Liver (tissue), 9 donors: ENCODE results near the gene MYBPC3. TPM values are rescaled to one million over a fixed set of nuclear protein-coding genes. Genes with fewer than 3 reads are reported as not detected.

Source experiments
- DNase-seq: peaks from one replicate; pipeline ENCODE4 v3.0.0-alpha.2; 2017; ENCODE audit warnings: low spot score
- H3K27ac ChIP-seq, 2 donors: one replicate each; pipeline ENCODE4 v1.7.0; 2013; ENCODE audit warnings: inconsistent platforms in 2 of 2, low read length in 2 of 2, control low read depth in 1 of 2, low read depth in 1 of 2, mild to moderate bottlenecking in 1 of 2
- H3K27me3 ChIP-seq, 4 donors: one replicate each; pipeline versions ENCODE4 v1.6.1 to v1.7.0; 2013; ENCODE audit warnings: low read length in 3 of 4, inconsistent platforms in 1 of 4, mild to moderate bottlenecking in 1 of 4, moderate library complexity in 1 of 4; ENCODE audit not compliant: control insufficient read depth in 4 of 4, insufficient read depth in 4 of 4
- H3K36me3 ChIP-seq, 4 donors: one replicate each; pipeline versions ENCODE4 v1.6.1 to v1.7.0; 2013; ENCODE audit warnings: low read length in 3 of 4, mild to moderate bottlenecking in 3 of 4, low read depth in 1 of 4, moderate library complexity in 1 of 4; ENCODE audit not compliant: control insufficient read depth in 4 of 4, insufficient read depth in 3 of 4
- H3K4me1 ChIP-seq, 4 donors: one replicate each; pipeline versions ENCODE4 v1.6.1 to v1.7.0; 2013; ENCODE audit warnings: low read length in 3 of 4, mild to moderate bottlenecking in 3 of 4, moderate library complexity in 1 of 4; ENCODE audit not compliant: control insufficient read depth in 4 of 4, insufficient read depth in 4 of 4
- H3K4me3 ChIP-seq, 3 donors: one replicate each; pipeline versions ENCODE4 v1.6.1 to v1.7.0; 2013; ENCODE audit warnings: low read length in 3 of 3, control low read depth in 1 of 3, low read depth in 1 of 3, mild to moderate bottlenecking in 1 of 3
- H3K9ac ChIP-seq, 2 donors: one replicate each; pipeline ENCODE4 v1.7.0; 2013; ENCODE audit warnings: low read length in 2 of 2, mild to moderate bottlenecking in 2 of 2, moderate library complexity in 2 of 2, control low read depth in 1 of 2, low read depth in 1 of 2
- H3K9me3 ChIP-seq, 4 donors: one replicate each; pipeline versions ENCODE4 v1.6.1 to v1.7.0; 2013; ENCODE audit warnings: low read length in 3 of 4; ENCODE audit not compliant: control insufficient read depth in 4 of 4
- EGR1 ChIP-seq, 2 donors: IDR thresholded peaks; 2 replicates each; pipeline ENCODE4 v1.6.1; 2016 to 2018; ENCODE audit warnings: antibody characterized with exemption in 2 of 2, low read depth in 2 of 2
- FOXA2 ChIP-seq: IDR thresholded peaks from 2 replicates; pipeline ENCODE4 v1.6.1; 2016; ENCODE audit warnings: antibody characterized with exemption
- GABPA ChIP-seq, 2 donors: IDR thresholded peaks in 1 of 2; conservative IDR thresholded peaks in 1 of 2; 2 replicates each; pipeline ENCODE4 v1.6.1; 2016; ENCODE audit warnings: antibody characterized with exemption in 2 of 2, mild to moderate bottlenecking in 1 of 2, moderate library complexity in 1 of 2
- HNF4G ChIP-seq: IDR thresholded peaks from 2 replicates; pipeline ENCODE4 v1.6.1; 2016; ENCODE audit warnings: antibody characterized with exemption
- JUND ChIP-seq, 2 donors: IDR thresholded peaks; 2 replicates each; pipeline ENCODE4 v1.6.1; 2016; ENCODE audit warnings: antibody characterized with exemption in 2 of 2
- RAD21 ChIP-seq, 2 donors: IDR thresholded peaks; 2 replicates each; pipeline ENCODE4 v1.6.1; 2016; ENCODE audit warnings: antibody characterized with exemption in 2 of 2, mild to moderate bottlenecking in 2 of 2
- RXRA ChIP-seq, 2 donors: IDR thresholded peaks; 2 replicates each; pipeline ENCODE4 v1.6.1; 2017 to 2018; ENCODE audit warnings: antibody characterized with exemption in 2 of 2, mild to moderate bottlenecking in 1 of 2
- TAF1 ChIP-seq: conservative IDR thresholded peaks from 2 replicates; pipeline ENCODE4 v1.6.1; 2016; ENCODE audit warnings: antibody characterized with exemption, mild to moderate bottlenecking
- YY1 ChIP-seq: IDR thresholded peaks from 2 replicates; pipeline ENCODE4 v1.6.1; 2016; ENCODE audit warnings: antibody characterized with exemption, mild to moderate bottlenecking
- WGBS: extraction: QIAGEN DNeasy Blood & Tissue Kit; methylation state at CpG from one replicate; pipeline ENCODE4 v1.1.7; 2013; 5-methylcytosine and 5-hydroxymethylcytosine counted together
- polyA plus RNA-seq, 2 donors: library from polyadenylated mRNA; stranded (reverse) in 1 of 2; unstranded in 1 of 2; fragments of 200-250 nt in 1 of 2; fragments of >200 nt in 1 of 2; fragmentation: Nextera tagmentation in 1 of 2; extraction: Ambion mirVana in 1 of 2; gene quantifications; one replicate each; pipeline versions ENCODE4 v1.2.1 to v1.2.3, GENCODE V29; 2013 to 2015
- total RNA-seq, 2 donors: library from RNA; depleted of rRNA; stranded (reverse); fragments of >200 nt; gene quantifications; one replicate each; pipeline ENCODE4 v1.2.3, GENCODE V29; 2014
- TF ChIP-seq, protein P1 (sequence below): IDR thresholded peaks from 2 replicates; pipeline ENCODE4 v1.6.1; 2016; ENCODE audit warnings: antibody characterized with exemption, mild to moderate bottlenecking
- TF ChIP-seq, protein P2 (sequence below): IDR thresholded peaks from 2 replicates; pipeline ENCODE4 v1.6.1; 2016; ENCODE audit warnings: antibody characterized with exemption
- TF ChIP-seq, protein P3 (sequence below): IDR thresholded peaks from 2 replicates; pipeline ENCODE4 v1.6.1; 2016; ENCODE audit warnings: antibody characterized with exemption
- TF ChIP-seq, protein P4 (sequence below): IDR thresholded peaks from 2 replicates; pipeline ENCODE4 v1.6.1; 2016; ENCODE audit warnings: antibody characterized with exemption
- TF ChIP-seq, protein P5 (sequence below): fragments of 150-350 bp; IDR thresholded peaks from 2 replicates; pipeline ENCODE4 v1.5.1; 2017; ENCODE audit warnings: improper control_type of control experiment, low read depth, low read length; ENCODE audit not compliant: missing input control
- donor health status: healthy.
- donor health status: healthy.
- donor health status: healthy.
- donor health status: healthy.
- donor health status: healthy.

MYBPC3 gene
- total and polyA plus RNA-seq, 4 donors: 0.01 to 0.25 TPM; not detected in 2

DNA sequence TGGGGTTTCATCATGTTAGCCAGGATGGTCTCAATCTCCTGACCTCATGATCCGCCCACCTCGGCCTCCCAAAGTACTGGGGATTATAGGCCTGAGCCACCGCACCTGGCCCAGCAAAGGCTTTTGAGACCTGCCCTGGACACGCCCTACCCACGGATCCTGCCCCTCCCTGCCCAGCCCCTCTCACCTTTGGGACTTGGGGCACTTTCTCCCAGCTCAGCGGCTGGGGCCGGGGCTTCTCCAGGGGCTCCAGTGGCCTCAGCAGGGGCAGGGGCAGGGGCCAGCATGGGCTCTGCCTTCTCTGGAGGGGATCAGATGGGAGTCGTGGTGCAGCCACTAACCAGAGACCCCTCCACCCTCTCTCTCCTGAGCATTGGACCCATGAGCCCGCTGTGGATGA lies 2.2 kb downstream of the MYBPC3 start:
- H3K27me3 ChIP-seq: no peaks in the 10 kb centered on the region
- WGBS: 88% methylated on average over 9 of the region's 9 CpGs
- no peaks in the 10 kb centered on the region for H3K9me3 ChIP-seq
- peaks cover 0 to 2% (median 0%) of the 10 kb centered on the region in 4 donors for H3K4me1 ChIP-seq
- no peaks in the 10 kb centered on the region for H3K36me3 ChIP-seq
- no peak overlapping the region for H3K4me3 ChIP-seq
- no peak for DNase-seq
- no peak overlapping the region for H3K9ac ChIP-seq
- TF ChIP-seq, protein P1, sequence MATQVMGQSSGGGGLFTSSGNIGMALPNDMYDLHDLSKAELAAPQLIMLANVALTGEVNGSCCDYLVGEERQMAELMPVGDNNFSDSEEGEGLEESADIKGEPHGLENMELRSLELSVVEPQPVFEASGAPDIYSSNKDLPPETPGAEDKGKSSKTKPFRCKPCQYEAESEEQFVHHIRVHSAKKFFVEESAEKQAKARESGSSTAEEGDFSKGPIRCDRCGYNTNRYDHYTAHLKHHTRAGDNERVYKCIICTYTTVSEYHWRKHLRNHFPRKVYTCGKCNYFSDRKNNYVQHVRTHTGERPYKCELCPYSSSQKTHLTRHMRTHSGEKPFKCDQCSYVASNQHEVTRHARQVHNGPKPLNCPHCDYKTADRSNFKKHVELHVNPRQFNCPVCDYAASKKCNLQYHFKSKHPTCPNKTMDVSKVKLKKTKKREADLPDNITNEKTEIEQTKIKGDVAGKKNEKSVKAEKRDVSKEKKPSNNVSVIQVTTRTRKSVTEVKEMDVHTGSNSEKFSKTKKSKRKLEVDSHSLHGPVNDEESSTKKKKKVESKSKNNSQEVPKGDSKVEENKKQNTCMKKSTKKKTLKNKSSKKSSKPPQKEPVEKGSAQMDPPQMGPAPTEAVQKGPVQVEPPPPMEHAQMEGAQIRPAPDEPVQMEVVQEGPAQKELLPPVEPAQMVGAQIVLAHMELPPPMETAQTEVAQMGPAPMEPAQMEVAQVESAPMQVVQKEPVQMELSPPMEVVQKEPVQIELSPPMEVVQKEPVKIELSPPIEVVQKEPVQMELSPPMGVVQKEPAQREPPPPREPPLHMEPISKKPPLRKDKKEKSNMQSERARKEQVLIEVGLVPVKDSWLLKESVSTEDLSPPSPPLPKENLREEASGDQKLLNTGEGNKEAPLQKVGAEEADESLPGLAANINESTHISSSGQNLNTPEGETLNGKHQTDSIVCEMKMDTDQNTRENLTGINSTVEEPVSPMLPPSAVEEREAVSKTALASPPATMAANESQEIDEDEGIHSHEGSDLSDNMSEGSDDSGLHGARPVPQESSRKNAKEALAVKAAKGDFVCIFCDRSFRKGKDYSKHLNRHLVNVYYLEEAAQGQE: no peak
- TF ChIP-seq HNF4G: no peak
- TF ChIP-seq, protein P2, sequence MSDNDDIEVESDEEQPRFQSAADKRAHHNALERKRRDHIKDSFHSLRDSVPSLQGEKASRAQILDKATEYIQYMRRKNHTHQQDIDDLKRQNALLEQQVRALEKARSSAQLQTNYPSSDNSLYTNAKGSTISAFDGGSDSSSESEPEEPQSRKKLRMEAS: no peak
- TF ChIP-seq, protein P3, sequence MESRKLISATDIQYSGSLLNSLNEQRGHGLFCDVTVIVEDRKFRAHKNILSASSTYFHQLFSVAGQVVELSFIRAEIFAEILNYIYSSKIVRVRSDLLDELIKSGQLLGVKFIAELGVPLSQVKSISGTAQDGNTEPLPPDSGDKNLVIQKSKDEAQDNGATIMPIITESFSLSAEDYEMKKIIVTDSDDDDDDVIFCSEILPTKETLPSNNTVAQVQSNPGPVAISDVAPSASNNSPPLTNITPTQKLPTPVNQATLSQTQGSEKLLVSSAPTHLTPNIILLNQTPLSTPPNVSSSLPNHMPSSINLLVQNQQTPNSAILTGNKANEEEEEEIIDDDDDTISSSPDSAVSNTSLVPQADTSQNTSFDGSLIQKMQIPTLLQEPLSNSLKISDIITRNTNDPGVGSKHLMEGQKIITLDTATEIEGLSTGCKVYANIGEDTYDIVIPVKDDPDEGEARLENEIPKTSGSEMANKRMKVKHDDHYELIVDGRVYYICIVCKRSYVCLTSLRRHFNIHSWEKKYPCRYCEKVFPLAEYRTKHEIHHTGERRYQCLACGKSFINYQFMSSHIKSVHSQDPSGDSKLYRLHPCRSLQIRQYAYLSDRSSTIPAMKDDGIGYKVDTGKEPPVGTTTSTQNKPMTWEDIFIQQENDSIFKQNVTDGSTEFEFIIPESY: no peak
- no peak for TF ChIP-seq YY1
- TF ChIP-seq TAF1: no peak
- no peak for TF ChIP-seq EGR1 (IDR thresholded peaks at IDR 0.05; ENCODE audit: low read depth in 2 of 2)
- TF ChIP-seq GABPA (IDR thresholded peaks at IDR 0.05 in 1 of 2, conservative IDR thresholded peaks at IDR 0.05 in 1 of 2): no peak
- no peak for TF ChIP-seq JUND (IDR thresholded peaks at IDR 0.05)
- TF ChIP-seq RAD21 (IDR thresholded peaks at IDR 0.05): no peak
- no peak for TF ChIP-seq FOXA2
- no peak for TF ChIP-seq RXRA (IDR thresholded peaks at IDR 0.05)
- TF ChIP-seq, protein P4, sequence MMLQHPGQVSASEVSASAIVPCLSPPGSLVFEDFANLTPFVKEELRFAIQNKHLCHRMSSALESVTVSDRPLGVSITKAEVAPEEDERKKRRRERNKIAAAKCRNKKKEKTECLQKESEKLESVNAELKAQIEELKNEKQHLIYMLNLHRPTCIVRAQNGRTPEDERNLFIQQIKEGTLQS: no peak
- no peak overlapping the region for H3K27ac ChIP-seq

DNA sequence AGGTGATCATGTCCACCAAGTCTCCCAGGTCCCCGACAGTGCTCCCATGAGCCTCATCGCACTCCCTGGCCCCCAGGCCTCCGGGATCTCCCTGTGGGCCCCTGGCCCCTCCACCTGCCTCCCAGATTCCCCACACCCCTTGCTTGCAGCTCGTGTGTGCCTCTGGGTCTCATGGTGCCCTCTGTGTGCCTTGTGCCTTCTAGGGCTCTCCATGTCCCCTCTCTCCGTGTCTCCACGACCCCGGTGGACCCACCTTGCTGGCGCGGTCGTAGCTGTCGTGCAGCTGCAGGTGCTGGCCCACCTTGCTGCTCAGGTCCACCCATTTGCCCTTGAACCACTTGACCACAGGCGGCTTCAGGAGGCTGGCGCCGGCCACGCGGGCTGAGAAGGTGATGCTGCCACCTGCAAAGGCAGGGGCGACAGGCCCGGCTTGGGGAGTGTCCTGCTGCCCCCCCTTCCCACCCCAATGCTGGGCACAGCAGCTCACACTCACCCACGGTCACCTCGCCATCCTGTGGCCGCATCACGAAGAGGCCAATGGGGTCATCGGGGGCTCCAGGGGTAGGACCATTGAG lies 2.9 kb downstream of the MYBPC3 start:
- Histone ChIP-seq H3K4me1 (no peaks in the 10 kb centered on the region), H3K4me3 (no peak overlapping the region), H3K27ac (no peak overlapping the region), H3K9ac (no peak overlapping the region), H3K36me3 (no peaks in the 10 kb centered on the region), H3K9me3 (no peaks in the 10 kb centered on the region), H3K27me3 (no peaks in the 10 kb centered on the region)
- WGBS: 91% methylated on average over 23 of the region's 23 CpGs
- DNase-seq: no peak
- TF ChIP-seq RAD21 (IDR thresholded peaks at IDR 0.05) (no peak), HNF4G (no peak)
- TF ChIP-seq, protein P5, sequence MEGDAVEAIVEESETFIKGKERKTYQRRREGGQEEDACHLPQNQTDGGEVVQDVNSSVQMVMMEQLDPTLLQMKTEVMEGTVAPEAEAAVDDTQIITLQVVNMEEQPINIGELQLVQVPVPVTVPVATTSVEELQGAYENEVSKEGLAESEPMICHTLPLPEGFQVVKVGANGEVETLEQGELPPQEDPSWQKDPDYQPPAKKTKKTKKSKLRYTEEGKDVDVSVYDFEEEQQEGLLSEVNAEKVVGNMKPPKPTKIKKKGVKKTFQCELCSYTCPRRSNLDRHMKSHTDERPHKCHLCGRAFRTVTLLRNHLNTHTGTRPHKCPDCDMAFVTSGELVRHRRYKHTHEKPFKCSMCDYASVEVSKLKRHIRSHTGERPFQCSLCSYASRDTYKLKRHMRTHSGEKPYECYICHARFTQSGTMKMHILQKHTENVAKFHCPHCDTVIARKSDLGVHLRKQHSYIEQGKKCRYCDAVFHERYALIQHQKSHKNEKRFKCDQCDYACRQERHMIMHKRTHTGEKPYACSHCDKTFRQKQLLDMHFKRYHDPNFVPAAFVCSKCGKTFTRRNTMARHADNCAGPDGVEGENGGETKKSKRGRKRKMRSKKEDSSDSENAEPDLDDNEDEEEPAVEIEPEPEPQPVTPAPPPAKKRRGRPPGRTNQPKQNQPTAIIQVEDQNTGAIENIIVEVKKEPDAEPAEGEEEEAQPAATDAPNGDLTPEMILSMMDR: no peak
